Parathyroid adenoma (tissue), 2 donors: ENCODE data around the gene BRINP2.

Experiments used
- H2AFZ ChIP-seq: fragments of 300-600 bp; sonication (generic); one replicate; pipeline ENCODE4 v1.7.0; 2017; ENCODE audit warnings: antibody characterized with exemption, mild to moderate bottlenecking
- H3K27ac ChIP-seq: fragments of 300-600 bp; sonication (generic); one replicate; pipeline ENCODE4 v1.7.0; 2017
- H3K27me3 ChIP-seq: fragments of 300-600 bp; sonication (generic); one replicate; pipeline ENCODE4 v1.7.0; 2017; ENCODE audit warnings: low read length; ENCODE audit not compliant: control insufficient read depth, insufficient read depth
- H3K36me3 ChIP-seq: fragments of 300-600 bp; sonication (generic); one replicate; pipeline ENCODE4 v1.7.0; 2017; ENCODE audit warnings: low read length; ENCODE audit not compliant: control insufficient read depth, insufficient read depth
- H3K4me1 ChIP-seq: fragments of 300-600 bp; sonication (generic); one replicate; pipeline ENCODE4 v1.7.0; 2017; ENCODE audit warnings: control low read depth
- H3K4me2 ChIP-seq: fragments of 300-600 bp; sonication (generic); one replicate; pipeline ENCODE4 v1.7.0; 2017; ENCODE audit warnings: low read length
- H3K4me3 ChIP-seq: fragments of 300-600 bp; sonication (generic); one replicate; pipeline ENCODE4 v1.7.0; 2017; ENCODE audit warnings: low read depth, low read length
- H3K79me2 ChIP-seq: fragments of 300-600 bp; sonication (generic); one replicate; pipeline ENCODE4 v1.7.0; 2017; ENCODE audit warnings: control low read depth
- H3K9ac ChIP-seq: fragments of 300-600 bp; sonication (generic); one replicate; pipeline ENCODE4 v1.7.0; 2017; ENCODE audit warnings: mild to moderate bottlenecking
- H3K9me3 ChIP-seq: fragments of 300-600 bp; sonication (generic); one replicate; pipeline ENCODE4 v1.7.0; 2017; ENCODE audit warnings: low read length; ENCODE audit not compliant: control insufficient read depth
- TF ChIP-seq, protein P1 (sequence below): fragments of 300-600 bp; sonication (generic); IDR thresholded peaks from one replicate; pipeline ENCODE4 v1.7.0; 2017; ENCODE audit warnings: antibody characterized with exemption, mild to moderate bottlenecking
- donor health status: primary hyperparathyroidism.

The BRINP2 gene

DNA sequence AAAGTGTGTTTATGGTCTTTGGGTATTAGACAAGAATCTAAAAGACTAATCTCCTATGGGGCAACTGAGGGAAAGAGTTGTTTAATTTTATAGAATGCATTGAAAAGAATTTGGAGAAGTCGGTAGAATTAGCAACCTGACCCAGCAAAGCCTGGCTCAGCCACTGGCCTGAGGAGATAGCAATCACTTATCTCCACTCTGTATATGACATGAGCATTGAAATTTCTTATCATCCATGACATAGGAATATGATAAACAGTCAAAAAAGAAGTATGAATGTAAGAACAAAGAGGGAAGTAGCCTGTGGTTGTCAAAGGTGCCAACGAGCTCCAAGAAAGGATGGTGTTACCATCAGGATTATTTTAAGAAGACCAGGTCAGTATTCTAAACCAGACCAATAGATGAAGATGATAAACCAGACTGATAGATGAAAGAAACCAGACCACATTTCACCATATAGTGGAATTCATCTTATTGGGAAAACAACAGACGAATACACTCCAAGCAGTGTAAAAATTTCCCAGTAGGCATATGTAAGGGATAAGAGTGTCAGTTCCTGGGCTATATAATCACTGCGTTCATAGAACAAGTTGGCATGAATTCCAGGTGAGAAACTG lies 42.0 kb upstream of the BRINP2 start:
- H2AFZ ChIP-seq: no peak overlapping the region
- H3K27me3 ChIP-seq: no peaks in the 10 kb centered on the region
- no peak overlapping the region for H3K27ac ChIP-seq
- H3K4me1 ChIP-seq: no peaks in the 10 kb centered on the region
- H3K4me3 ChIP-seq: no peak overlapping the region
- H3K9ac ChIP-seq: no peak overlapping the region
- H3K36me3 ChIP-seq: no peaks in the 10 kb centered on the region
- H3K79me2 ChIP-seq: no peaks in the 10 kb centered on the region
- TF ChIP-seq, protein P1, sequence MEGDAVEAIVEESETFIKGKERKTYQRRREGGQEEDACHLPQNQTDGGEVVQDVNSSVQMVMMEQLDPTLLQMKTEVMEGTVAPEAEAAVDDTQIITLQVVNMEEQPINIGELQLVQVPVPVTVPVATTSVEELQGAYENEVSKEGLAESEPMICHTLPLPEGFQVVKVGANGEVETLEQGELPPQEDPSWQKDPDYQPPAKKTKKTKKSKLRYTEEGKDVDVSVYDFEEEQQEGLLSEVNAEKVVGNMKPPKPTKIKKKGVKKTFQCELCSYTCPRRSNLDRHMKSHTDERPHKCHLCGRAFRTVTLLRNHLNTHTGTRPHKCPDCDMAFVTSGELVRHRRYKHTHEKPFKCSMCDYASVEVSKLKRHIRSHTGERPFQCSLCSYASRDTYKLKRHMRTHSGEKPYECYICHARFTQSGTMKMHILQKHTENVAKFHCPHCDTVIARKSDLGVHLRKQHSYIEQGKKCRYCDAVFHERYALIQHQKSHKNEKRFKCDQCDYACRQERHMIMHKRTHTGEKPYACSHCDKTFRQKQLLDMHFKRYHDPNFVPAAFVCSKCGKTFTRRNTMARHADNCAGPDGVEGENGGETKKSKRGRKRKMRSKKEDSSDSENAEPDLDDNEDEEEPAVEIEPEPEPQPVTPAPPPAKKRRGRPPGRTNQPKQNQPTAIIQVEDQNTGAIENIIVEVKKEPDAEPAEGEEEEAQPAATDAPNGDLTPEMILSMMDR: no peak
- no peak overlapping the region for H3K4me2 ChIP-seq
- no peaks in the 10 kb centered on the region for H3K9me3 ChIP-seq

DNA sequence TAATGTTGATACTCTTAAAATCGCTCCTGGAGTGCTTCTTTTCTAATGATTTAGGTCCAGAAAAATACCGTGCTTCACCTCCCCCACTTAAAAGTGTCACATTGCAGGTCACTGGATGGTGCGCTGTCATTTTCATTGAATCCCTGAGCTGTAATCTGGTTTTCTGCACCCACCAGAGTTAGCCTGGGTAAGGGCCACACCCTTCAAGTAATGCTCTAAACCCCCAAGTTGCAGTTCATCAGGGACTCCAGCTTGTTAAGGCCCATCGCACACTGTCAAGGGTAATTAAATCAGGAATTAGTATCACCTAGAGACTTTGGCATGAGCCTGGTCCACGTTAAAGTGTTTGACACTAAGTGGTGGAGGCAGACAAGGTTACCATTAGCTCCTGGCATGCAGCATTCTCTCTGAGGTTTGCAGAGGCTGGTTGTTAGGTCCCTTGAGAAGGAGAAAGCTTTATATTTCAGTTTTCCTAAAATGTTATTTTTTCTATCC lies 40.3 kb upstream of the BRINP2 start:
- H3K4me2 ChIP-seq: no peak overlapping the region
- H3K9me3 ChIP-seq: no peaks in the 10 kb centered on the region
- TF ChIP-seq, protein P1: no peak
- no peaks in the 10 kb centered on the region for H3K27me3 ChIP-seq
- H3K9ac ChIP-seq: no peak overlapping the region
- no peaks in the 10 kb centered on the region for H3K79me2 ChIP-seq
- no peaks in the 10 kb centered on the region for H3K36me3 ChIP-seq
- no peaks in the 10 kb centered on the region for H3K4me1 ChIP-seq
- no peak overlapping the region for H3K27ac ChIP-seq
- no peak overlapping the region for H2AFZ ChIP-seq
- H3K4me3 ChIP-seq: no peak overlapping the region

DNA sequence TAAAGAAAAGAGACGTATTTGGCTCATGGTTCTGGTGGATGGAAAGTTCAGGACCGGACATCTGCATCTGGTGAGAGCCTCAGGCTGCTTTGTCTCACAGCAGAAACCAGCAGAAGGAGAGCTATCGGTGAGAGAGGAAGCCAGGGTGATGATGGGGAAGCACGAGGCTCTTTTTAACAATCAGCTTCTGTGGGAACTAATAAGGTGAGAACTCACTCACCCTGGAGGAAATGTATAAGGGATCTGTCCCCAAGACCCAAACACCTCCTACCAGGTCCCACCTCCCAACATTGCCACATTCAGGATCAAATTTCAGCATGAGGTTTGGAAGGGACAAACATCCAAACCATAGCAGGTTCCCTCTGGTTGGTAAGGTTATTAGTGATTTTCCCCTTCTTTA lies 39.0 kb upstream of the BRINP2 start:
- no peak overlapping the region for H3K27ac ChIP-seq
- H3K79me2 ChIP-seq: no peaks in the 10 kb centered on the region
- H3K4me3 ChIP-seq: no peak overlapping the region
- H3K36me3 ChIP-seq: no peaks in the 10 kb centered on the region
- H3K27me3 ChIP-seq: no peaks in the 10 kb centered on the region
- H3K4me1 ChIP-seq: no peaks in the 10 kb centered on the region
- TF ChIP-seq, protein P1: no peak
- H3K9me3 ChIP-seq: no peaks in the 10 kb centered on the region
- no peak overlapping the region for H2AFZ ChIP-seq
- no peak overlapping the region for H3K9ac ChIP-seq
- H3K4me2 ChIP-seq: no peak overlapping the region

DNA sequence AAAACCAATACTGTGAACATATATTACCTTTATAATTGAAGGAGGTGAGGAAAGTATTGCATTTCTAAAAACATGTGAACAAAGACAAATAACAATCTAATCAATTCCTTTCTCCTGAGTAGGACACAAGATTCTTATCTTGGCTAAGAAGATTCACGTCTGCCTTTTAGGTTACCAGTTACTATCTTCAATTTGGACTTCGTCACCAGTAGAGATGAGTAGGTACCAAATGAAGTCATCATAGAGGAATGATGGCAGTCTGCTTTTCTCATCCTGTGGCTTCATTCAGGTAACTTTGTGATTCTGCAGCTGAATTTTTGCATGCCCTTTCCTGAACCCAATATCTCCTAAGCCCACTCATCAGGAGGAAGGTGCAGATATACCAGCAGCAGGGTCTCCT lies 38.6 kb upstream of the BRINP2 start:
- Histone ChIP-seq H3K79me2 (no peaks in the 10 kb centered on the region), H3K36me3 (no peaks in the 10 kb centered on the region), H3K9ac (no peak overlapping the region), H3K4me1 (no peaks in the 10 kb centered on the region), H3K27me3 (no peaks in the 10 kb centered on the region), H3K9me3 (no peaks in the 10 kb centered on the region), H3K4me2 (no peak overlapping the region), H2AFZ (no peak overlapping the region), H3K4me3 (no peak overlapping the region), H3K27ac (no peak overlapping the region)
- TF ChIP-seq, protein P1: no peak

DNA sequence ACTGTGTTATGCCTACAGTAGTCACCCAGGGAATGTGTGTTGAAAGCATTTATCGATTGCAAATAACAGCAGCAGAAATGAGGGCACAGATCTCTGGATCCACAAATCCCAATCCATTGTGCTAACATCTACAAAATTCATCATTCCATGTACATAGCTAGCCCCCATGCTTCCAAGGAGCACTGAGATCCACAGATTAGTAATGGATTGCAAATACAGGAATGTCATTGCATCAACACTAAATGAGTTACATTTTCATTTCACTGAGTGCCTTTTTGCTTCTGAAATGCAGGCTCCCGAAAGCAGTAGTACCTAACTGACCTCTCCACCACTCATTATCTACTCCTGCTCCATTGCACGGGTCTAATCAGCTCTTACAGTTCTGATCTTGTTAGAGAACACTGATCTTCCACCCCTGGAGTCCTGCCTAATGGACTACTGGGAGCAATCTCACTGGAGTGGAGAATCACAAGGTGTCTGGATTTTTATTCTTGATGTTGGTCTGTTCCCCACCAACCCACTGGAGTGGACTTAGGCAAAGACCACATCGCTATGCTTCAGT lies 36.7 kb upstream of the BRINP2 start:
- H3K4me2 ChIP-seq: no peak overlapping the region
- no peaks in the 10 kb centered on the region for H3K4me1 ChIP-seq
- no peaks in the 10 kb centered on the region for H3K9me3 ChIP-seq
- no peak overlapping the region for H3K9ac ChIP-seq
- no peak overlapping the region for H2AFZ ChIP-seq
- TF ChIP-seq, protein P1: no peak
- no peaks in the 10 kb centered on the region for H3K36me3 ChIP-seq
- H3K79me2 ChIP-seq: no peaks in the 10 kb centered on the region
- no peaks in the 10 kb centered on the region for H3K27me3 ChIP-seq
- H3K4me3 ChIP-seq: no peak overlapping the region
- H3K27ac ChIP-seq: no peak overlapping the region
